Tibial nerve (tissue), 4 donors: ENCODE measurements around the gene WIPF3.

Source experiments
- EP300 ChIP-seq, 2 donors: sonication (generic); formaldehyde crosslinking; IDR thresholded peaks; one replicate each; pipeline ENCODE4 v1.6.1; 2017; ENCODE audit warnings: antibody characterized with exemption in 2 of 2, mild to moderate bottlenecking in 1 of 2
- POLR2A ChIP-seq, 2 donors: fragments of 450-650 bp; IDR thresholded peaks; one replicate each; pipeline ENCODE4 v1.6.1; 2017; ENCODE audit warnings: antibody characterized with exemption in 2 of 2, mild to moderate bottlenecking in 2 of 2, moderate library complexity in 2 of 2
- TF ChIP-seq, protein P1 (sequence below), 5 experiments: fragments of 200-600 bp in 3 of 5; fragments of 450-650 bp in 2 of 5; sonication (generic) in 3 of 5; IDR thresholded peaks; one replicate each; pipeline ENCODE4 v1.5.1; 2016 to 2019; ENCODE audit warnings: antibody characterized with exemption in 5 of 5, mild to moderate bottlenecking in 3 of 5, moderate library complexity in 2 of 5

DNA sequence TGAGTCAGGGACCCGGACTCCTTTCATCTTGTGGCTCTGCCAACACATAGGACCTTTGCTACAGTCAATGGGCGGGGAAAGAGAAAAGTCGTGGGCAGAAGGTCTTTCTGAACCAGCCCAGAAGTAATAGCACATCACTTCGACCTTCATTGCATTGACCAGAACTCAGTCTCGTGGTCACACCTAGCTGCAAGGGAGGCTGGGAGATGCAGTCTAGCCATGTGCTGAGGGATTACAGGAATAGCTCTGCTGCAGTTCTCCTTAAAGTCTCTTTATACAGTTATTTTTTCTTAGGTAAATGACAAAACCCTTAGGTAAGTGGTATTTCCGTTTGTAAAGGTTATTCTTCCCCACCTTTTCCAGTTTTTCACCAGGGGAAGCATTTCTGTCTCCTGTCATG lies 25.4 kb downstream of the WIPF3 start:
- no peak for TF ChIP-seq POLR2A (IDR thresholded peaks at IDR 0.05)
- TF ChIP-seq, protein P1, sequence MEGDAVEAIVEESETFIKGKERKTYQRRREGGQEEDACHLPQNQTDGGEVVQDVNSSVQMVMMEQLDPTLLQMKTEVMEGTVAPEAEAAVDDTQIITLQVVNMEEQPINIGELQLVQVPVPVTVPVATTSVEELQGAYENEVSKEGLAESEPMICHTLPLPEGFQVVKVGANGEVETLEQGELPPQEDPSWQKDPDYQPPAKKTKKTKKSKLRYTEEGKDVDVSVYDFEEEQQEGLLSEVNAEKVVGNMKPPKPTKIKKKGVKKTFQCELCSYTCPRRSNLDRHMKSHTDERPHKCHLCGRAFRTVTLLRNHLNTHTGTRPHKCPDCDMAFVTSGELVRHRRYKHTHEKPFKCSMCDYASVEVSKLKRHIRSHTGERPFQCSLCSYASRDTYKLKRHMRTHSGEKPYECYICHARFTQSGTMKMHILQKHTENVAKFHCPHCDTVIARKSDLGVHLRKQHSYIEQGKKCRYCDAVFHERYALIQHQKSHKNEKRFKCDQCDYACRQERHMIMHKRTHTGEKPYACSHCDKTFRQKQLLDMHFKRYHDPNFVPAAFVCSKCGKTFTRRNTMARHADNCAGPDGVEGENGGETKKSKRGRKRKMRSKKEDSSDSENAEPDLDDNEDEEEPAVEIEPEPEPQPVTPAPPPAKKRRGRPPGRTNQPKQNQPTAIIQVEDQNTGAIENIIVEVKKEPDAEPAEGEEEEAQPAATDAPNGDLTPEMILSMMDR (IDR thresholded peaks at IDR 0.05) = no peak
- TF ChIP-seq EP300 (IDR thresholded peaks at IDR 0.05) = no peak
